ENCODE results near the gene TTC5.
"Not testable (repeated sequence)": the region's sequence is repeated elsewhere in the genome, so short reads cannot be mapped to it uniquely, and the experiment has no call there.

Gene TTC5, protein sequence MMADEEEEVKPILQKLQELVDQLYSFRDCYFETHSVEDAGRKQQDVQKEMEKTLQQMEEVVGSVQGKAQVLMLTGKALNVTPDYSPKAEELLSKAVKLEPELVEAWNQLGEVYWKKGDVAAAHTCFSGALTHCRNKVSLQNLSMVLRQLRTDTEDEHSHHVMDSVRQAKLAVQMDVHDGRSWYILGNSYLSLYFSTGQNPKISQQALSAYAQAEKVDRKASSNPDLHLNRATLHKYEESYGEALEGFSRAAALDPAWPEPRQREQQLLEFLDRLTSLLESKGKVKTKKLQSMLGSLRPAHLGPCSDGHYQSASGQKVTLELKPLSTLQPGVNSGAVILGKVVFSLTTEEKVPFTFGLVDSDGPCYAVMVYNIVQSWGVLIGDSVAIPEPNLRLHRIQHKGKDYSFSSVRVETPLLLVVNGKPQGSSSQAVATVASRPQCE

DNA sequence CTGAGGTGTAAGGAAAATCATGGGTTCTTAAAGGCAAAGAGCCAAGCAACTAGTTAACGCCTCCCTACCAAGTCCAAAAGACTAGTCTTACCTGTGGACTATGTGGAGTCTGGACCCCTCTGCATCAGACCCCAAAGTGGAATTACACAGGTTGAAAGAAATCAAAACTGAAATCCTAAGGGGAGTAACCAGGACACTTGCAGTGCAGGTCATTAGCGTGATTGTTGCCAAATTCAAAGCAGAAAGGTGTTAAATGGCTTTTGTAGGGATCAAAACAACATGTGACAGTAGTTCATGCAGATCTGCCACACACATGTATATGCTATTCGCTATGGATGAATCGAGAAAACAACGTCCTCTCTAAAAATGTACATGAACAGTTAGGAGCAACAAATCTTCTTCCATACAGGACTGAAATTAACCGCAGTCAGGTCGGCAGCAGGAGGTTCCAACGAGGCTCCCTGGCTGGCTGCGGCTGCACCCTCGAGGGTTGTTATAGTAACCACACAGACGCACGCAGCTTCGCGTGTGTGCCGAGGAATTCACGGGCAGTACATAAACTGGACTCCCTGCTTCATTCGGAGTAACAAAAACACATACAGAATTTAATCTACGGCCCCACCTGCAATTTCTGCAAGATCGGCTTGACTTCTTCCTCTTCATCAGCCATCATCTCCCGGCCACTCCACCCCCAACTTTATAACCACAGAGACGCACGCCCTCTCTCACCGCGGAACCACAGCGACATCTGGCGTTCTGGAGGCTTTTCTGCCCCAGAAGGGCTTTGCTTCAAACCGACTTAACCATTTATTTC lies at the start of gene TTC5:
Gene TTC5 (minus strand): TSS at position 687 of the 814 bp plus-strand sequence. CDS start 14 bp downstream, at position 673.
- peak; percentile 90 for DNase-seq (ENCODE audit: low spot score)

DNA sequence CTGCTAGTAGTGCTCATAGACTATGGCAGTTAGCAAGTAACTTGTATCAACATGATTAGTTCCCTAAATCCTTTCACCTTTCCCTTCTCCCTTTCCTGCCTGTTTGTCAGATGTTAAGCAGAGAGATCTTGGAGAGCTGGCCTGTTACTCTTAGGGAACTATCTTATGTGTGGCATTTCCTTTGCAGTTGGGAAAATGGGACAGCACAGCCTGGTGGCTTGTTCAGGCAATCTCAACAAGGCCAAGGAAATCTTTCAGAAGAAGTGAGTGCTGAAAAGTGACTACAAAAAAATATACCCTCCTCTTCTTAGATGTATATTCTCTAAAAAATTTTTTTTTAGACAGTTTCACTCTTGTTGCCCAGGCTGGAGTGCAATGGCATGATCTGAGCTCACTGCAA lies 45.1 kb upstream of the TTC5 start:
- DNase-seq (ENCODE audit: low spot score) = no peak

DNA sequence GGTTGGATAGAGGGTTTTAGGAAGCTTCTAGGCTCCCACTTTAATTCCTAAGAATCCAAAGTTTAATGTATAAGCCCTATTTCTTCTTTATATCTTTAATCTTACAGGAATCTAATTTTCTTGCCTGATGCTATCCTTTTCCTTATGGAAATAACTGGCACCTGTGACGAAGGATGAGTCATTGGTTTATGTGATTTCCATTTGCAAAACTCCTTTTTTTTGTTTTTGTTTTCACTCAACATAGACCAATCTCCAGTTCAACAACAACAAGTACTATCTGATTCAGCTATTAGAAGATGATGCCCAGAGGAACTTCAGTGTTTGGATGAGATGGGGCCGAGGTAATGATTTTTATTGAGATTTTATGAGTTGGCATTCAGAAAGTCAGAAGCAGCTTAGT lies 44.5 kb upstream of the TTC5 start:
- no peak for DNase-seq (ENCODE audit: low spot score)

DNA sequence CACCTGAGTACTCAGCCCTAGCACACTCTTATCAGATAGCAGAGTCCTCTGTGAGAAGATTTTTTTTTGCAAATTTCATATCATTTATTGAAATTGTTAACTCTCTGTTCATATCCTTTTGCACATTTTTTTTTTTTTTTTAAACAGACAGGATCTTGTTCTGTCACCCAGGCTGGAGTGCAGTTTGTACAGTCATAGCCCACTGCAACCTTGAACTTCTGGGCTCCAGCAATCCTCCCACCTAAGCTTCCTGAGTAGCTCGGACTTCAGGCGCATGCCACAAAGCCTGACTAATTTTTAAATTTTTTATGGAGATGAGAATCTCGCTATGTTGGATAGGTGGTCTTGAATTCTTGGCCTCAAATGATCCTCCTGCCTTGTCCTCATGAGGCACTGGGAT lies 42.0 kb upstream of the TTC5 start:
- no peak for DNase-seq (ENCODE audit: low spot score)

DNA sequence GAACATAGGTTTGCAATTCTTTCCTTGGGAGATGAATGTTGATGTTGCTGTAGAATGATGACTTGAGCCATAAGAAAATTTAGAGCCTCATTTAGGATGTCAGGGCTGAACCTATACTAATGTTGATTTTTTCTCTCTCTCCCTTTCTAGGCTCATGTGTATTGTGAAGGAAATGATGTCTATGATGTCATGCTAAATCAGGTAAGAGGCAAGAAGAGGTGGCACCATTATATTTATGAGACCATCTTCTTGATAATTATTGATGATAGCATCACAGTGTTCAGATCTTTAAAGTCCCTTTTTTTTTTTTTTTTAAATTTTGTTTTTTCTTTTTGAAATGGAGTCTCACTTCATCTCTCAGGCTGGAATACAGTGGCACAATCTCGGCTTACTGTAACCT lies 41.0 kb upstream of the TTC5 start:
- DNase-seq (ENCODE audit: low spot score) = no peak

DNA sequence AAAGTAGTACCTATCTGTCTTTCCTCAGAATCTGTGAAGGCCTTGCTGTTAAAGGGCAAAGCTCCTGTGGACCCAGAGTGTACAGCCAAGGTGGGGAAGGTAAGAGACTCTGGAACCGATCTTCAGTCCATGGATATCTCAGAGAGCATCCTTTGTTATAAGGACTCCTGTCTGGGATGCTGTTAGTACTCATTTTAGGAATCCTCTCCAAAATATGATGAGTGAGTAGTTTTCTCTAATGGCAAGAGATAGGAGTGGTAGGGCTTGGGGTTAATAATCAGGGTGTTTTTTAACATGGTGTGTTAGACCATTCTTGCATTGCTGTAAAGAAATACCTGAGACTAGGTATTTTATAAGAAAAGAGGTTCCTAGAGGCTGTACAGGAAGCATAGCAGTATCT lies 39.6 kb upstream of the TTC5 start:
- no peak for DNase-seq (ENCODE audit: low spot score)

DNA sequence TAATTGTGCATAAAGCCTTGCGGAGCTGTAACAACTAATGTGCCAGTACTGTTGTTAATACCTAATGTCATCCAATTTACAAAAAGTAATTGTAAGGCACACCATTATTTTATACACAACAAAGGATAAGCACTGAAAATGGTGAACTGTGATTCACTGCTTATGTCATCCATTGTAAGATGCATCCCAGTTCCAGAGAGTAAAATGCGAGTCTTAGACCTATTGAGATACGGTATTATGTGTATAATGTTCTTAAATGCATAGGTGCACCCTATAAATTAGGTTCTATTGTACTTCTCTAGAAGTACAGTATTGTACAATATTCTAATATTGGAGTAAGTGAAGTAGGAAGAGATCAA lies 38.1 kb upstream of the TTC5 start:
- DNase-seq (ENCODE audit: low spot score) = no peak

DNA sequence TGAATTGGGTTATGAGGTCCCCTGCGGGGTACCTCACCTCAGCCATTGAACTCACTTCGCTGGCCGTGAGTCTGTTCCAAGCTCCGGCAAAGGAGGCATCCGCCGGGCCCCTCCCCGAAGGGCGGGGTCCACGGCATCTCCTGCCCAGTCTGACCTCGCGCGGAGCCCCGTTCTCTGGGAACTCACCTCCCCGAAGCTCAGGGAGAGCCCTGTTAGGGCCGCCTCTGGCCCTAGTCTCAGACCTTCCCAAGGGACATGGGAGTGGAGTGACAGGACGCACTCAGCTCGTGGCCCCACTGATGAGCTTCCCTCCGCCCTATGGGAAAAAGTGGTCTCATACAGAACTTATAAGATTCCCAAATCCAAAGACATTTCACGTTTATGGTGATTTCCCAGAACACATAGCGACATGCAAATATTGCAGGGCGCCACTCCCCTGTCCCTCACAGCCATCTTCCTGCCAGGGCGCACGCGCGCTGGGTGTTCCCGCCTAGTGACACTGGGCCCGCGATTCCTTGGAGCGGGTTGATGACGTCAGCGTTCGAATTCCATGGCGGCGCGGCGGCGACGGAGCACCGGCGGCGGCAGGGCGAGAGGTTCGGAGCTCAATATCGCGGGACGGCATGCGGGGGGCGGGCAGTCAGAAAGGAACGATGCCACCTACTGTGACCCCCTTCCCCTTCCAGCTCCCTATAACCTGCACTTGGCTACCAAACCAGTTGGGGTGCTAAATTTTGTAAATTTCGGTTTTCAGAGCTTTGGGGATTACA lies 37.5 kb upstream of the TTC5 start, which contains the start of gene PARP2:
Gene PARP2 (plus strand): TSS at position 544 of the 770 bp plus-strand sequence. CDS start 7 bp downstream, at position 551.
- DNase-seq (ENCODE audit: low spot score) = peak; percentile 99

DNA sequence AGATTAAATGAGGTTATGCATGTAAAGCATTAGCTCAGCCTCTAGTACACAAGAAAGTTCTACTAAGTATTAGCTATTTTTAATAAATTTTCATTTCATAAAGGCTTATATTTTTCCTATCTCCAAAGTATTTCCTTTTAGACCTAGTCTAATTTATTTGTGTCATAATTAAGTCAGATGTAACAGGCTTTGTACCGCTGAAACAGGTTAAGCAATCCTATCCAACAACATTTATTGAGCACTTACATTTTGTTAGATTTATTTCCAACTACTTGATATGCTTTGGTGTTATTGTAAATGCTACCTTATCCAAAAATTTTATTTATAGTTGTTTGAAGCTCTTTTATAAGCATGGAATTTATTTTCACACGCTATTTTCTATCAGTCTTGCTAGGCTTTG lies 35.9 kb upstream of the TTC5 start:
- no peak for DNase-seq (ENCODE audit: low spot score)

DNA sequence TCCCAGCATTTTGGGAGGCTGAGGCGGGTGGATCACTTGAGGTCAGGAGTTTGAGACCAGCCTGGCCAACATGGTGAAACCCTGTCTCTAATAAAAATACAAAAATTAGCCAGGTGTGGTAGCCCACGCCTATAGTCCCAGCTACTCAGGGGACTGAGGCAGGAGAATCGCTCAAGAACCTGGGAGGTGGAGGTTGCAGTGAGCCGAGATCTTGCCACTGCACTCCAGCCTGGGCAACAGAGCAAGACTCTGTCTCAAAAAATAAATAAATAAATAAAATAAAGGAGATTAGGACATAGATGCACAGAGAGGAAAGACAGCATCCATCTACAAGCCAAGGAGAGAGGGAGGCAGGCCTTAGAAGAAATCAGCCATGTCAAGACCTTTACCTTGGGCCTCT lies 35.3 kb upstream of the TTC5 start:
- not testable (repeated sequence) for DNase-seq (ENCODE audit: low spot score)

DNA sequence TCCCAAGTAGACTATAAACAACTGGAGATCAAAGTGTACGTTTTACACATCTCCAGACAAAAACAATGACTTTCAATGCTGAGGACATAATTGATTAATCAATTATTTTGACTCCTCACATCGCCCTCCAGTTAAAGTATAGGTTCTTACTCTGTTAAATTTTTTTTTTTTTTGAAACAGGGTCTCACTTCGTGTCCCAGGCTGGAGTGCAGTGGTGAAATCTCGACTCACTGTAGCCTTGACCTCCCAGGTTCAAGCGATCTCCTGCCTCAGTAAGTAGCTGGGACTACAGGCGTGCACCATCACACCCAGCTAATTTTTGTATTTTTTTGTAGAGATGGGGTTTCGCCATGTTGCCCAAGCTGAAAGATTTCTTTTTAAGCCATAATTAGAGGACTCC lies 28.3 kb upstream of the TTC5 start:
- no peak for DNase-seq (ENCODE audit: low spot score)

DNA sequence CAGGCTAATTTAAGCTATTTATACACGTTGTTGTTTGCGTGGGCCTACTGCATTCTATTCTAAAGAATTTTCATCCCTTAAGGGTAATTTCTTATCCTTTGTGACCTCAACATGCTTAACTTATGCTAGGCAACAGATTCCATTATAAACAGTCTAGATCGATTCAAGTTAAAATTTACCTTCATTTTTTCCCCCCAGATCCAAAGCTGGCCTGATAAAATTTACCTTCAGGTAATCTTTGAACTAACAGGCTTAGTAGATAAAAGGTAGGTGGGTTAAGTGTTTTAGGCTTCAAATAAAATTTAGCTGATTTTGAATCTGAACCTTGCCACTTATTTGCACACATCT lies 27.7 kb upstream of the TTC5 start:
- no peak for DNase-seq (ENCODE audit: low spot score)

DNA sequence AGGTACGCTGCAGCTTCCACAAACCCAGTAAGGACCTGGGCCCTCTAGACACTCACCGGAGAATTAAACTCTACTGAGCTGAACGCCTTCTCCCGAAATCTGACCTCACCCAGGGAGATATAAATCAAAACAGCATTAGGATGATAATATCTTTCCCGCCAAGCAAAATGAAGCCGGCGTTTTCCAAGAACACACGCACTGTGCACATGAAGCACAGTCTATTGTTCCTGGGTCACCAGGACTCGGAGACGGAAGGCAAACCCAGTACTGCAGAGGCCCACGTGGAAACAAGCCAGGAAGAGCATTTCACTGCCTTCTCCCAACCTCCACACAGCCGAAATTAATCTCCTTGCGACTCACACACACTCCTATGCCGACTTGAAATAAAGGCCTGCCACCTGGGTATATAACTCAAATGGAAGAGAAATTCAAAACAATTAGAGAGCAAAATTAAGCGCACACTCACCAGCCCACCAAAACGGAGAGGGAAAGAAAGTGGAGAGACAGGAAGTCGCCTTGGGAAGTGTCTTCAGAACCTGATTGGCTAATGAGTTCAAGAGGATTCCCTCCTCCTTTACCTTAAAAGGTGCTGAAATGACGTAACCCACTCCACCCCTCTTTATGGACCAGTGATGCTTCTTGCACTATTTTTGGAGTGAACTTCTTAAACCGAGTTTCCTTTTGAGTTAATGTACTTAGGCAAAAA lies 27.2 kb upstream of the TTC5 start, which contains the start of gene CCNB1IP1:
Gene CCNB1IP1 (minus strand): TSS at position 492 of the 706 bp plus-strand sequence. CDS start 16,756 bp downstream, outside the sequence.
- DNase-seq (ENCODE audit: low spot score) = peak; percentile 62

DNA sequence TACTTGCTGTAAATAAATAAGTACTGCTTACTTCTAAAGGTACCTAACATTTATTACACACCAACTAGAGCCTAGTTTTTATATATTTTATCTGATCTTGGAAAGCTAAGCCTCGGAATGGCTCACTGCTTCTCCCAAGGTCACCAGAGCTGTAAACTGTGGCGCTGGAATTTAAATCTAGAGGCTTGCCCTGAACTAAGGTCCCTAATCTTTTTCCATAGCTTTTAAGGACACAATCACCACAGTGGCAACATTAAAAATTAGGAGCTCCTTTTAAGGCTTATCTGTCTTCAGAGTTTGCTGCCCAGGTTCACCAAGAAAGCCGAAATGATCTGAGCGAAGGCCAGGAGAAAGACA lies 26.7 kb upstream of the TTC5 start:
- no peak for DNase-seq (ENCODE audit: low spot score)

DNA sequence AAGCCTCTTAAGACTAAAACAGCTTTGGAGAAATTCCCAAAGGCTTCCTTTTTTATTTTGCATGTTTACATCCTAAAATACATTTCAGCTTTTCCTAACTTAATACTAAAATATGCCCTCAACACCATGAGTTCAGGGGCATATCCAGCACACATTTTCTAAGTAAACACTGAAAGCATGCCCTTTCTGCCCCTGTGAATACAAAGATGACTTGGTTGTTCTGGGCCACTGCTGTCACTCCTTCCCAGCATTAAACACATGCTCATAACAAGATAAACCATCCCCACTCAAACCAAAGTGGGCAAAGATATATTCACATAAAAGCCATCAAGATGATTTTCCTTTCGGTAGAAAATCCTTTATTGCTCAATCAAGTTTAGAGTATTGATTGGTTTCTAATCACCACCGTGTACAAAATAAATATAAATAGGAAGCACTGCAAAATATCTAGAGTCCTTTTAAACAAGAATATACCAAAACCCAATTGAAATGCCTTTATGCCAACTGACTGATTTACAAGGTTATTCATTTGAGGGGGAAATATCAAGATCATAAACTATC lies 25.4 kb upstream of the TTC5 start:
- DNase-seq (ENCODE audit: low spot score) = no peak

DNA sequence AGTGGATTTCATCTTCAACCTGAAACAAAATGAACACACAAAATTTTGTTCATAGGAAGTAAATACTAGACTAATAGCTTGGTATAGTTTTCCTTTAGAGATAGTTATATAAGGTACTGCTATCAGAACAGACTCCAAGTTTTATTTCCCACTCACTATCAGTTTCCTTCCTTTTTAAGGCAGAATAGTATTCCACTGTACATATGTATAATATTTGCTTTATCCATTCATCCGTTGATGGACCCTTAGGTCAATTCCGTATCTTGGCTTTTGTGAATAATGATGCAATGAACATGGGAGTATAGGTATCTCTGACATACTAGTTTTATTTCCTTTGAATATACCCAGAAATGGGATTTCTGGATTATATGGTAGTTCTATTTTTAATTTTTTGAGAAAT lies 23.6 kb upstream of the TTC5 start:
- DNase-seq (ENCODE audit: low spot score) = no peak

DNA sequence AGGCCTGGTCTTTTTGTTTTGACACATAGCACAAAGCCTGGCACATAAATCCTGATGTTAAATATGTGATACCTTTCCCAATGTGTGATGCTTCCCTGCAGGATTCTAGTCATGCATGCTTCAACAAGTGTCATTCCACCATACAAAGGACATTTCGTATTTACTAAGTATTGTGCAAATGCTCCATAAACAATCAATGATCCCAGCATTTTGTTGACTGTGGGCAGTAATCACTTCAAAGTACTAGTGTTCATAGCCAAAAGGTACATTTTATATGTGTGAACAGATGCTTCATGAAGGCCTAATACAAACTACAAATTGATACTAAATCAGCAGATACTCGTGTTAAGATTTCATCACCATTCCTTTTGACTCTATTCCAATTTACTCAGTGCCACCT lies 23.0 kb upstream of the TTC5 start:
- no peak for DNase-seq (ENCODE audit: low spot score)

DNA sequence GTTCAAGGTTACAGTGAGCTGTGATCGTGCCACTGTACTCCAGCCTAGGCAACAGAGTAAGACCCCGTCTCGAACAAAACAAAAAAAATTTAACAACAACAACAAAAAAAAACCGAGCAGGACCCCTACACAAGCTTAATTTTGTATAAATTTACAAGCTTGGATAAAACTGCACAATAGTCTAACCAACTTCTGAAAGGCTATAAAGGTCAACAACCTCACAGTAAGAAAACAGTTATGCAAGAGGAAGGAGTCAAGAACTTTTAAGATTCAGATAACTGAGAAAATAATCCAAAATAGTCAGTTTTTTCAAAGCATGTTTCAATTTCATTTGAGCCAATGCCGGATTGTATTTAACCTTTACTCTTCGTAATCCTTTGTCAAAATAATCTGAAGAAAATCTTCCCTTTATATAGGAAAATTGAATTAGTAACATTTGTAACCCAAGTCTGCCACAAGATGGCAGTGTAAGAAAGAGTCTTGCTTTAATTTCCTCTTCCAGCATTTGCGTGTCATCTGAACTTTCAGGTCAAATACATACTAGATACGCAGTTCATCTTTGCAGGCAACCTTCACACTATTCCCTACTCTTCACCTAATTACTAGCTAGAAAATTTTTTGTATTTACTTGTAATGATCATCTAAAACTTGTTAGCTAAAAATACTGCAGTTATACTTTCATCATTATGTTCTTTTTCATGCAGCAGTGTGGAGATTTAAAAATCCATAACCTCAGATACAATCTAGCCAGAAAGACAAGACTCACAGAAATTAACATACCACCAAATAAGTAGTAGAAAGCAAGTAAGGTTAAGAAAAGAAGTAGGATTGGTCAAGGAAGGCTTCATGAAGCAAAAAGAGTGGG lies 21.5 kb upstream of the TTC5 start:
- no peak for DNase-seq (ENCODE audit: low spot score)

DNA sequence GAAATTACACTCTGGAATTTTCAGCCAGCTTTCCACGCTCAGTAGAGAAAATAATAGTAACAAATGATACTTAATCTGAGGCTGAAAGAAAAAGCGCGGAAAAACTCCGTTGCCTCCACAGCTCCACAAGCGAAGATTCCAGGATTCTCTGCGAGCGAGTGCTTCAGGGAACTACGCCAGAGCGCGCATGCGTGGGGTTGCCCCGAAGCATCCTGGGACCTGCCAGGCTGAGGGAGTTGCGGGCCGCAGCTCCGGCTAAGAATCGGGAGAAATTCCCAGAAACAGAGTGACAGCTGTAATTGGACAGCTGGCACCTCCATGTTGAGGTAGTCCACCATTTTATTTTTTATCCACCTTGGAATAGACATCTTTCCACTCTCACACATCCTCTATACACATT lies 12.0 kb upstream of the TTC5 start:
- no peak for DNase-seq (ENCODE audit: low spot score)

DNA sequence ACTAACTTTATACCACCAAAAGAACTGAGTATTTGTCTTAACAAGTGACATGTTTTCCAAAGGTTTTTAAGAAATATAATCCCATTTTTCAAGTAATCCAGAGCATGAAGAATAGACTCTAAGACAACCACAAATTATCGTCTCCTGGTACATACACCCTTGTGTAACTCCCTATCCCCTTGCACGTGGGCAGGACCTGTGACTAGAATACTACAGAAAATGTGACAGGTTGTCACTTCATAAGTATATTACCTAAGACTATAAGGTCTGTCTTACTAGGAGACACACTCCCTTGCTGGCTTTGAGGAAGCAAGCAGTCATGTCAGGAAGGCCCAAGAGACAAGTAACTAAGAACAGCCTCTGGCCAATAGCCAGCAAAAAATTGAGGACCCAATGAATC lies 8.3 kb upstream of the TTC5 start:
- DNase-seq (ENCODE audit: low spot score) = no peak

DNA sequence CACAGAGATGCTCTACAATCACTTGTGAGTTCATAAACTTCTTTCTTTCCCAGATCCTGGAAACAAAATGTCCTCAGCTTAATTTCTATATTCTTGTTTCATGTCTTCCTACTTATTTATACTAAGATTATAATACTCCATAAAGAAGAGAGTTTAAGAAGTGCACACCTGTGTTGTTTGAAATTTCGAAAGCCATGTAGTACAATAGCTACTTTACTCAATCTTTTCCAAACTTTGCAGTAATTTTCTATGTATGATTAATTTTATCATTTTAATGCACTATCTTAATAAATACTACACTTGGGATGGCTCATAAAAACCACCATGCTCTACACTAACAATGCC lies 300 bp upstream of the TTC5 start:
- no peak for DNase-seq (ENCODE audit: low spot score)
